Suprapubic skin (tissue), 4 donors: ENCODE measurements around the gene ALPL. TPM values are rescaled to one million over a fixed set of nuclear protein-coding genes. Genes with fewer than 3 reads are reported as not detected.

ENCODE experiments used
- DNase-seq, 2 donors: peaks; one replicate each; pipeline ENCODE4 v3.0.0-alpha.2; 2019; ENCODE audit warnings: low spot score in 2 of 2
- H3K27ac ChIP-seq: fragments of 200-600 bp; sonication (generic); one replicate; pipeline ENCODE4 v1.5.1; 2019
- H3K27me3 ChIP-seq: fragments of 200-600 bp; sonication (generic); one replicate; pipeline ENCODE4 v1.5.1; 2019
- H3K36me3 ChIP-seq: fragments of 200-600 bp; sonication (generic); one replicate; pipeline ENCODE4 v1.5.1; 2019
- H3K4me1 ChIP-seq: fragments of 200-600 bp; sonication (generic); one replicate; pipeline ENCODE4 v1.5.1; 2019
- H3K4me3 ChIP-seq: fragments of 200-600 bp; sonication (generic); one replicate; pipeline ENCODE4 v1.5.1; 2019; ENCODE audit warnings: mild to moderate bottlenecking
- H3K9me3 ChIP-seq: fragments of 200-600 bp; sonication (generic); one replicate; pipeline ENCODE4 v1.5.1; 2019
- EP300 ChIP-seq: sonication (generic); formaldehyde crosslinking; IDR thresholded peaks from one replicate; pipeline ENCODE4 v1.6.1; 2017; ENCODE audit warnings: antibody characterized with exemption
- POLR2A ChIP-seq, 2 donors: fragments of 450-650 bp; IDR thresholded peaks; one replicate each; pipeline ENCODE4 v1.6.1; 2017; ENCODE audit warnings: antibody characterized with exemption in 2 of 2, mild to moderate bottlenecking in 2 of 2, moderate library complexity in 2 of 2
- POLR2AphosphoS5 ChIP-seq, 3 donors: sonication (generic); formaldehyde crosslinking; IDR thresholded peaks; one replicate each; pipeline ENCODE4 v1.6.1; 2017; ENCODE audit warnings: antibody characterized with exemption in 3 of 3
- WGBS: methylation state at CpG from one replicate; pipeline ENCODE4 v1.1.5; 2018; 5-methylcytosine and 5-hydroxymethylcytosine counted together
- total RNA-seq, 4 donors: library from RNA; depleted of rRNA; stranded (reverse); fragments of >200 nt; gene quantifications; one replicate each; pipeline ENCODE4 v1.1.0, GENCODE V29; 2016
- TF ChIP-seq, protein P1 (sequence below), 2 donors: fragments of 200-600 bp in 1 of 2; fragments of 450-650 bp in 1 of 2; sonication (generic) in 1 of 2; IDR thresholded peaks; one replicate each; pipeline ENCODE4 v1.5.1; 2016 to 2019; ENCODE audit warnings: antibody characterized with exemption in 2 of 2, mild to moderate bottlenecking in 1 of 2, moderate library complexity in 1 of 2

Gene ALPL
- total RNA-seq, 4 donors from 2014 or later, result 5.1 to 9.7 (median 6.0) TPM

DNA sequence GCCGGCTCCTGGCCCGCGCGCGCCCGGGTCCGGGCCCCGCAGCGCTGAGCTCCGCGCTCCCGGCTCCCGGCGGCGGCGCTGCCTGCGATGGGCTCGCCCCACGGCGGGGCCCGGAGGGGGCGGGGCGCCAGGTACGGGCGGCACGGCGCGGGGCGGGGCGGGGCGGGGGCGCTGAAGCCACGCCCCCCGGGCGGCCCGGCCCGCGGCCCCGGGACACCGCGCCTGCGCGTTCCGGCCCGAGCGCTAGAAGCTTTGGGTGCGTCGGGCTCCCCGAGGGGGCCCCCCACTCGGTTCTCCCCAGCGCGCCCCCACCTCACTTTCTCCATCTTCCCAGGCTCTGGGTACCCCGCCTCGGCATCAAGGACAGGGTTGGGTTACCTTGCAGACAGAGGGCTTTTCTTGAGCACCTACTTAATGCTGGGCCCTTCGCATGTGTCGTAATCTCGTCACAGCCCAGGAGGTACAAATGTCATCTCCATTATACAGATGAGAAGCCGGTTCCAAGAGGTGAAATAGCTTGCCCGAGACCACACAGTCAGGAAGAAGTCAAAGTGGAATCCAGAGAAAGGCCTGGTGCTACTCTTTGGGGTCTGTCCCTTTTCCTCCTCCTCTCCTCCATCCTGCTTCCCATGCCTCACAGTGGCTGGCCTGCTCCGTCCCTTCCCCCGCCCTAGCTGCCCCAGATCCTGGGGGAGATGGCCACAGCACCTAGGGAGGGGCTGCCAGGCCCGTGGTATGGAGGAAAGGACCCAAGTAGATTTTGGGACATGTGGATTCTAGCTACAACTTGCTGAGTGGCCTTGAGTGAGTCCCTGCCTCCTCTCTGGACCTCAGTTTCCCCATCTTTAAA, 113.5 kb downstream of the ALPL start:
- 20% methylated on average over 16 of the region's 62 CpGs for WGBS
- peak overlapping the region; percentile 46 for H3K4me3 ChIP-seq
- TF ChIP-seq POLR2AphosphoS5 (IDR thresholded peaks at IDR 0.05), result no peak
- TF ChIP-seq, protein P1, sequence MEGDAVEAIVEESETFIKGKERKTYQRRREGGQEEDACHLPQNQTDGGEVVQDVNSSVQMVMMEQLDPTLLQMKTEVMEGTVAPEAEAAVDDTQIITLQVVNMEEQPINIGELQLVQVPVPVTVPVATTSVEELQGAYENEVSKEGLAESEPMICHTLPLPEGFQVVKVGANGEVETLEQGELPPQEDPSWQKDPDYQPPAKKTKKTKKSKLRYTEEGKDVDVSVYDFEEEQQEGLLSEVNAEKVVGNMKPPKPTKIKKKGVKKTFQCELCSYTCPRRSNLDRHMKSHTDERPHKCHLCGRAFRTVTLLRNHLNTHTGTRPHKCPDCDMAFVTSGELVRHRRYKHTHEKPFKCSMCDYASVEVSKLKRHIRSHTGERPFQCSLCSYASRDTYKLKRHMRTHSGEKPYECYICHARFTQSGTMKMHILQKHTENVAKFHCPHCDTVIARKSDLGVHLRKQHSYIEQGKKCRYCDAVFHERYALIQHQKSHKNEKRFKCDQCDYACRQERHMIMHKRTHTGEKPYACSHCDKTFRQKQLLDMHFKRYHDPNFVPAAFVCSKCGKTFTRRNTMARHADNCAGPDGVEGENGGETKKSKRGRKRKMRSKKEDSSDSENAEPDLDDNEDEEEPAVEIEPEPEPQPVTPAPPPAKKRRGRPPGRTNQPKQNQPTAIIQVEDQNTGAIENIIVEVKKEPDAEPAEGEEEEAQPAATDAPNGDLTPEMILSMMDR (IDR thresholded peaks at IDR 0.05), result no peak
- no peak for TF ChIP-seq POLR2A (IDR thresholded peaks at IDR 0.05)
- no peak for TF ChIP-seq EP300
- no peak for DNase-seq
- H3K27me3 ChIP-seq, result peaks cover 38% of the 10 kb centered on the region
- H3K36me3 ChIP-seq, result no peaks in the 10 kb centered on the region
- no peaks in the 10 kb centered on the region for H3K9me3 ChIP-seq
- H3K4me1 ChIP-seq, result peaks cover 50% of the 10 kb centered on the region
- no peak overlapping the region for H3K27ac ChIP-seq

GRCh38 chr1:21623410-21623961, 114.3 kb downstream of the ALPL start:
- Histone ChIP-seq H3K27me3 (peaks cover 38% of the 10 kb centered on the region), H3K4me3 (no peak overlapping the region), H3K36me3 (no peaks in the 10 kb centered on the region), H3K9me3 (no peaks in the 10 kb centered on the region), H3K4me1 (peaks cover 50% of the 10 kb centered on the region), H3K27ac (no peak overlapping the region)
- TF ChIP-seq POLR2AphosphoS5 (IDR thresholded peaks at IDR 0.05) (no peak), POLR2A (IDR thresholded peaks at IDR 0.05) (no peak), EP300 (no peak)
- TF ChIP-seq, protein P1 (IDR thresholded peaks at IDR 0.05), result no peak
- WGBS, result 22% methylated on average over 10 of the region's 10 CpGs
- no peak for DNase-seq

GRCh38 chr1:21624571-21625389, 115.6 kb downstream of the ALPL start:
- TF ChIP-seq EP300, result no peak
- TF ChIP-seq POLR2A (IDR thresholded peaks at IDR 0.05), result no peak
- TF ChIP-seq, protein P1 (IDR thresholded peaks at IDR 0.05), result no peak
- no peak for TF ChIP-seq POLR2AphosphoS5 (IDR thresholded peaks at IDR 0.05)

DNA sequence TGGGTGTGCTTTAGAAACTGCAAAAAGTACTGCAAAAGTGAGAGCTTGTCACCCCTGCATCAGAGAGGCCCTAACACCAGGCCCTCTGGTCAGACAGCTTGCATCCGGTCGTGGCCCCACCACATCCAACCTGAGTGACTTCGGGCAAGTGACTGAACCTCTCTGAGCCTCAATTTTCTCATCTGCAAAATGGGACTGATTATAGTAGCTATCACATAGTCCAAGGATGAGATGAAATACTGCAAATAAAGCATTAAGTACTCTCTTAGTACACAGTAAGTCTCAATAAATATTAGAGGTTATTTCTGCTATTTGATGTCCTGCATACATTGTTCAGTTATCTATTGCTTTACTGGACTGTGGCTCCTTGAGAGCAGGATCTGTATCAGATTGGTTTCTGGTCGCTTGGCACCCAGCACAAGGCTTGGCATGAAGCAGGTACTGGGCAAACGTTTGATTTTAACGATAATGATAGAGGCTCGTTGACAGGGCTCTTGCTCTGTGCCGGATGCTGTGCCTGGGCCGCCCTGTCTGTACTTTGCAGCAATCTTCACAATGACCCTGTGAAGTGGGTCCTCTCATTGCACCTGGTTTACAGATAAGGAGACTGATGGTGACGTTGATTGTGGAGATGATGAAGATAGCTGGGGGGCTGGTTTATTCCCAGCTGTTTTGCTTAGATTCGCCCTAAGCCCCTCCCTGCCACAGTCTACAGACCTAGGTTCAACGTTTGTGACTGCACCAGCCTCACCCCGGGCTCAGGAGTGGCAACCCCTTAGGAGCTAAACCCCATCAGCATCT, 116.4 kb downstream of the ALPL start:
- DNase-seq, result no peak
- H3K9me3 ChIP-seq, result no peaks in the 10 kb centered on the region
- no peak overlapping the region for H3K27ac ChIP-seq
- peaks cover 31% of the 10 kb centered on the region for H3K4me1 ChIP-seq
- H3K36me3 ChIP-seq, result no peaks in the 10 kb centered on the region
- TF ChIP-seq EP300, result no peak
- TF ChIP-seq, protein P1 (IDR thresholded peaks at IDR 0.05), result no peak
- TF ChIP-seq POLR2A (IDR thresholded peaks at IDR 0.05), result no peak
- TF ChIP-seq POLR2AphosphoS5 (IDR thresholded peaks at IDR 0.05), result no peak
- WGBS, result 82% methylated on average over 13 of the region's 13 CpGs
- peaks cover 32% of the 10 kb centered on the region for H3K27me3 ChIP-seq
- no peak overlapping the region for H3K4me3 ChIP-seq

More at GRCh38 chr1:21624571-21625389, 115.6 kb downstream of the ALPL start:
- no peaks in the 10 kb centered on the region for H3K36me3 ChIP-seq
- peaks cover 40% of the 10 kb centered on the region for H3K4me1 ChIP-seq
- H3K27ac ChIP-seq, result no peak overlapping the region
- no peaks in the 10 kb centered on the region for H3K9me3 ChIP-seq
- no peak overlapping the region for H3K4me3 ChIP-seq
- 30% methylated on average over 3 of the region's 11 CpGs for WGBS
- peaks cover 41% of the 10 kb centered on the region for H3K27me3 ChIP-seq
- no peak for DNase-seq
